T-helper 9 cell (primary cell): Measurements from ENCODE around the gene STXBP1.
"Not testable (repeated sequence)": the region's sequence is repeated elsewhere in the genome, so short reads cannot be mapped to it uniquely, and the experiment has no call there.

Experiments
- DNase-seq: peaks from one replicate; pipeline ENCODE4 v3.0.0-alpha.2; 2020
- total RNA-seq, 2 donors: gene quantifications; one replicate each; lab custom pipeline; 2026; lab: John Stamatoyannopoulos, UW

The STXBP1 gene
- total RNA-seq: 4.8 to 5.8 reads per million in 2 donors

GRCh38 chr9:127611899-127612790 is at the start of gene STXBP1:
STXBP1 (plus strand) TSS chr9:127612277; CDS start chr9:127612404, 127 bp downstream.
- DNase-seq: peak; percentile 82

GRCh38 chr9:127562279-127562796 is 49.7 kb upstream of the STXBP1 start:
- no peak for DNase-seq

- no peak for DNase-seq
These were observed 49.2 kb upstream of the STXBP1 start for GRCh38 chr9:127562841-127563401.

GRCh38 chr9:127563579-127563978 is 48.5 kb upstream of the STXBP1 start:
- no peak for DNase-seq

- DNase-seq: no peak
These were observed 46.8 kb upstream of the STXBP1 start for GRCh38 chr9:127565231-127565630.

- no peak for DNase-seq
These were observed 45.6 kb upstream of the STXBP1 start for GRCh38 chr9:127566351-127567001.

GRCh38 chr9:127567035-127567729 is 44.9 kb upstream of the STXBP1 start:
- no peak for DNase-seq

- DNase-seq: peak; percentile 14
These were observed 44.1 kb upstream of the STXBP1 start for GRCh38 chr9:127567730-127568617.

- no peak for DNase-seq
These were observed 43.5 kb upstream of the STXBP1 start for GRCh38 chr9:127568618-127568970.

GRCh38 chr9:127568971-127569885 is 42.8 kb upstream of the STXBP1 start:
- DNase-seq: peak; percentile 84

GRCh38 chr9:127569886-127570401 is 42.1 kb upstream of the STXBP1 start:
- DNase-seq: no peak

GRCh38 chr9:127570533-127571111 is 41.5 kb upstream of the STXBP1 start:
- no peak for DNase-seq

GRCh38 chr9:127571971-127572370 is 40.1 kb upstream of the STXBP1 start:
- DNase-seq: no peak

GRCh38 chr9:127572961-127573721 is 38.9 kb upstream of the STXBP1 start:
- DNase-seq: no peak

GRCh38 chr9:127574072-127574993 is 37.7 kb upstream of the STXBP1 start:
- DNase-seq: no peak

- no peak for DNase-seq
These were observed 36.0 kb upstream of the STXBP1 start for GRCh38 chr9:127575875-127576778.

GRCh38 chr9:127577194-127577593 is 34.9 kb upstream of the STXBP1 start:
- DNase-seq: not testable (repeated sequence)
